ENCODE measurements around the gene GPRASP2.

GPRASP2 gene

DNA sequence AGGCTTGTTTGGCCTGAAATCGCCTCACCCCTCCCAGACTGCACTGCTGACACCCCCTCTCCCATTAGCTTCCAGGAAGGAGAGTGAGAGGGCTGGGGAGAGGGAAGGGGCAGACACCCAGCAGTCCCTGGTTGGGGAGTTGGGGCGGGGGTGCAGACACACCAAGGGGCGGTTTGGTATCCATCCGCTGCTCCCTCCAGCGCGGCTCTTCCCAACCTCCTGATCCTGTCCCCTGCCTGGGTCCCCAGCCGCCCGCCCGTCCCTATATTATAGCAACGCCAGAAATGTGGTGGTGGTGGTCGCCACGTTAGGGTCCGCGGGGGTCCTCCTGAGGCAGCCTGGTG, 33.2 kb downstream of the GPRASP2 start:
- DNase-seq (ENCODE audit: low read depth in 2 of 2), result no peak

DNA sequence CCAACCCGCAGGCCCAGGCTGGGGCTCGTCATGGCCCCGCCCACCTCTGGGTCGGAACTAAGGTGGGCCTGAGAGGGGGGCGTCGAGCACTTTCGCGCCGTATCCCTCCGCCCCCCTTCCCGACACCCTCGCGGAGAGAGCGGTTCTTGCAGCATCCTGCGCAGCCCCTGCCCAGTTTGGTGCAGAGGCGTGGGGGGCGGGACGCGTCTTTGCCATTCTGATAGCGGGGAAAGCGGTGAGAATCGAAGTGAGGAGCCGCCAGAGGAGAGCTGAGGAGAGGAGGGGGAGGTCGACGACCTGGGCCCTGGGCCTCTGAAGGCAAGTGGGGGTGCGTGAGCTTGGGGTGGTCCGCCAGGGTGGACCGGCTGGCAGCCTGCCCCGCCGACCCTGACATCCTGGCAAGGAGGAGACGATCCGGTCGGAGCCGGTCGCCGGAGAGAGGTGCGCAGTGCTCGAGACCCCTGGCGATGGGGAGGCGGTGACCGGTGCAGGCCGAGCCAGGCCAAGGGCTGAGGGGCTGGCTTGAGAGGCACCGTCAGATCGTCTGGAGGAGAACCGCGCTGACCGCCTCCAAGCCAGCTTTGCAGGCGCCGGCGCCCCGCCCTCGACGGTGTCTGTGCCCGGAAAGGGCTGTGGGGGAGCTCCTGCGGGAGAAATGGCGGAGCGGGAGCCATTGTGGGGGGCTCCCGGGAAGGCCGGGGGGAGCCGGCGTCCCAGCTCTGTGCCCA, 33.8 kb downstream of the GPRASP2 start:
- DNase-seq (ENCODE audit: low read depth in 2 of 2), result no peak

DNA sequence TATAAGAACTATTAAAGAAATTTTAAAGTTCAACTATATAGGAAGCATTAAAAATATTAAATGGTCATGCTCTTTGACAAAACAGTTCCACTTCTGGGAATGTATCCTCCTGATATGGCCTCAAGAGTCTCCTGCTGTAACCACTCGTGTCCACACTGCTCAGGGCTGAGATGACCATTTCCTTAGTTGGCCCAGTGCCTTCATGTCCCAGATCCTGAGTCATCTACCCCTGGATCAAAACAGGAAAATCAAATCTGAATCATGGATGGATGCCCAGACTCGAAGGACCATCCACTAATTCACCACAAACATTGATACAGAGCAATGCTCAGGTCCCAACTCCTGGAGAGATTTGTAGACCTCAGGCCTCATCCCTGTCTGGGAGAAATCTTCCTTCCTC, 53.0 kb downstream of the GPRASP2 start:
- DNase-seq (ENCODE audit: low read depth in 2 of 2), result no peak

DNA sequence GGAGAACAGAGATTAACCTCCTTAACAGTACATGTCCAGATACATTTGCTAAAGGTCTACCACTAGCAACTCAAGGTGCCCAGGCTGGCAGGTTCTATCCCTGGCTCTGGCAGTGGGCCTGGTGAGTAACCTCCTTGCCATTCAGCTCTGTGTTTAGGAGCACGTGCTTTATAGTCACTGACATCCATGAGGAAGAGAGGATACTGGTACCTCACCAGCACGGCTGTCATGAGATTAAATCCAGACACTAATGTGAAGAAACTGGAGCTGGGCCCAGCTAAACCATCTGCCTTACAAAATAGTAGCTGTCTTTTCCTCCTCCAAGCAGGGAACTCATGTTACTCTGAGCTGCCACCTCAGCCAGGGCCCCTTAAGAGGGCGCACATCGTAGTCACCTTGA, 53.6 kb downstream of the GPRASP2 start:
- no peak for DNase-seq (ENCODE audit: low read depth in 2 of 2)

DNA sequence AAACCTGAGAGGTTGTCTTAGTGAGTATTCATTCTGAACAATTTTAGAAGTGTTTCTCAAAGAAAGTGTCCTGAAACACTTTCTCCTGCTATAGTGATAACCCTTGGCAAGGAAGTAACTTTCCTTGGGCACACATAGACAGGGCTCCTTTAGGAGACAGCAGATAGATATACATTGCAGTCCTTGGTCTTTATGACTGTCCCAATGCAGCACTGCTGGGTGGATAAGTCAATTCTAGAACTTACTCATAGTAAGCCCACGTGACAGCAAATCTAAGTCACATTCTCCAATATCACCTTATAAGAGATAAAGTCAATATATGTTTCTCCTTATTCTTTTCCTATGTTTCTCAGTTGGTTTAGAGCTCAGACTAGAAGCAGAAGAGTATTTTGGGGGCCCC, 55.0 kb downstream of the GPRASP2 start:
- no peak for DNase-seq (ENCODE audit: low read depth in 2 of 2)

Measured in activated CD4-positive, alpha-beta T cell treated with anti-CD3 and anti-CD28 coated beads for 24 hours (primary cell).